Dedifferentiated amniotic fluid mesenchymal stem cell (primary cell): ENCODE measurements around the gene PHF14.
"Not testable (repeated sequence)": the region's sequence is repeated elsewhere in the genome, so short reads cannot be mapped to it uniquely, and the experiment has no call there.

ENCODE experiments used
- DNase-seq: peaks from one replicate; pipeline ENCODE4 v3.0.0-alpha.2; 2016; ENCODE audit errors: extremely low spot score

PHF14 gene

GRCh38 chr7:10973061-10973941 is at the start of gene PHF14:
Gene PHF14, plus strand, starts transcription at chr7:10973872. Its CDS starts 452 bp downstream, at chr7:10974324.
- DNase-seq: peak; percentile 98

GRCh38 chr7:10924370-10924769 is 49.3 kb upstream of the PHF14 start:
- DNase-seq: no peak

- not testable (repeated sequence) for DNase-seq
These were observed 45.5 kb upstream of the PHF14 start for GRCh38 chr7:10928203-10928602.

GRCh38 chr7:10930551-10930950 is 43.1 kb upstream of the PHF14 start:
- DNase-seq: no peak

GRCh38 chr7:10931161-10931560 is 42.5 kb upstream of the PHF14 start:
- DNase-seq: no peak

- DNase-seq: peak; percentile 62
These were observed 39.4 kb upstream of the PHF14 start for GRCh38 chr7:10934292-10934691.

GRCh38 chr7:10939237-10939910 is 34.3 kb upstream of the PHF14 start:
- peak; percentile 27 for DNase-seq

- DNase-seq: peak; percentile 93
These were observed 33.6 kb upstream of the PHF14 start for GRCh38 chr7:10939911-10940703.

GRCh38 chr7:10940704-10941355 is 32.8 kb upstream of the PHF14 start:
- no peak for DNase-seq

GRCh38 chr7:10950494-10950893 is 23.2 kb upstream of the PHF14 start:
- DNase-seq: no peak

GRCh38 chr7:10950974-10951578 is 22.6 kb upstream of the PHF14 start:
- DNase-seq: not testable (repeated sequence)

GRCh38 chr7:10952588-10952987 is 21.1 kb upstream of the PHF14 start:
- DNase-seq: no peak

- DNase-seq: not testable (repeated sequence)
These were observed 20.5 kb upstream of the PHF14 start for GRCh38 chr7:10953078-10953750.

- no peak for DNase-seq
These were observed 17.1 kb upstream of the PHF14 start for GRCh38 chr7:10956528-10956927.

GRCh38 chr7:10960242-10960641 is 13.4 kb upstream of the PHF14 start:
- not testable (repeated sequence) for DNase-seq

GRCh38 chr7:10965016-10965415 is 8.7 kb upstream of the PHF14 start:
- DNase-seq: not testable (repeated sequence)

GRCh38 chr7:10972174-10972573 is 1.5 kb upstream of the PHF14 start:
- no peak for DNase-seq

- no peak for DNase-seq
These were observed 555 bp downstream of the PHF14 start for GRCh38 chr7:10973942-10974911.

- no peak for DNase-seq
These were observed 3.4 kb downstream of the PHF14 start for GRCh38 chr7:10977113-10977512.
